ENCODE results near the gene IQGAP2.

The IQGAP2 gene

GRCh38 chr5:76497986-76498717, 95.1 kb downstream of the IQGAP2 start:
- Histone ChIP-seq H3K14ac (ENCODE audit: low read length) (no peak overlapping the region), H2BK5ac (ENCODE audit: low read length) (no peak overlapping the region), H2BK120ac (ENCODE audit: low read depth, low read length) (no peak overlapping the region), H2BK12ac (ENCODE audit: low read length) (no peak overlapping the region), H3K4me3 (ENCODE audit: low read length in 2 of 2) (no peak overlapping the region), H2AK5ac (ENCODE audit: low read depth, low read length) (no peak overlapping the region), H3K4ac (ENCODE audit: low read length) (no peak overlapping the region), H3K9ac (ENCODE audit: low read depth, low read length, poor library complexity) (no peak overlapping the region), H3K36me3 (replicated peaks in 1 of 2; ENCODE audit: control insufficient read depth in 2 of 2, insufficient read depth in 2 of 2, low read length in 2 of 2) (no peaks in the 10 kb centered on the region), H3K27me3 (ENCODE audit: control insufficient read depth in 3 of 3, insufficient read depth in 3 of 3, low read depth in 1 of 3, low read length in 3 of 3) (no peaks in the 10 kb centered on the region), H3K18ac (ENCODE audit: low read length) (no peak overlapping the region), H3K27ac (replicated peaks; ENCODE audit: low read length) (no peak overlapping the region), H3K23ac (ENCODE audit: low read depth, low read length, poor library complexity) (no peak overlapping the region), H4K8ac (ENCODE audit: low read depth, low read length) (no peak overlapping the region), H3K79me1 (ENCODE audit: low read depth, low read length) (no peaks in the 10 kb centered on the region), H2AFZ (ENCODE audit: low read length) (no peak overlapping the region), H3K4me2 (ENCODE audit: insufficient read depth, low read length, poor library complexity, severe bottlenecking) (no peak overlapping the region), H2BK15ac (ENCODE audit: low read length) (no peak overlapping the region), H3K9me3 (replicated peaks in 1 of 2; ENCODE audit: control insufficient read depth in 2 of 2, insufficient read depth in 1 of 2, low read depth in 1 of 2, low read length in 2 of 2) (no peaks in the 10 kb centered on the region), H4K91ac (ENCODE audit: low read depth, low read length, poor library complexity) (no peak overlapping the region), H3K4me1 (ENCODE audit: control insufficient read depth in 2 of 2, insufficient read depth in 1 of 2, low read depth in 1 of 2, low read length in 2 of 2) (peaks cover 5 to 6% of the 10 kb centered on the region in 2 donors)
- no CpG with 5 or more reads among the region's 4 CpGs for WGBS, 2 donors (ENCODE audit: extremely low coverage in 2 of 2, insufficient read length in 2 of 2, insufficient replicate concordance in 1 of 2)
- no peak for DNase-seq (ENCODE audit: low spot score)

DNA sequence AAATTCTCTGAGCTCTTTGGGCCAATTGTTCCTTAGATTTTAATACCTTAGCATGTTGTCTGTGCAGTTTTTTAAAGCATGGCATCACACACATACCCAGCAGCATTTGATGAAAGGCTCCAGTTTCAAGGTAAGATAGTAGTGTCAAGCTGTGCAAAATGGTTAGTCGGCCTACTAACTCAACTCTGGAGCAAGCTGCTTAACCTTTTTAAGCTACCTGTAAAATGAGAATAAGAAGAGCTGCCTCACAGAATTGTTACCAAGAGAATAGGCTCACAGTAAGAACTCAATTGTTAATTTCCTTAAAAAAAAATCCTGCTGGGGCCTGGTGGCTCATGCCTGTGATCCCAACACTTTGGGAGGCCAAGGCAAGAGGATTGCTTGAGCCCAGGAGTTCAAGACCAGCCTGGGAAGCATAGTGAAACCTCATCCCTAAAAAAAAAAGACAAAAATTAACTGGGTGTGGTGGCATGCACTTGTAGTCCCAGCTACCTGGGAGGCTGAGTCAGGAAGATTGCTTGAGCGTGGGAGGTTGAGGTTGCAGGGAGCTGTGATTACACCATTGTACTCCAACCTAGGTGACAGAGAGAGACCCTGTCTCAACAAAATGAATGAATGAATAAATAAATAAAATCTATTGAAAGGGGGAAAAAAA, 96.5 kb downstream of the IQGAP2 start:
- Histone ChIP-seq H2AK5ac (ENCODE audit: low read depth, low read length) (no peak overlapping the region), H3K23ac (ENCODE audit: low read depth, low read length, poor library complexity) (no peak overlapping the region), H3K79me1 (ENCODE audit: low read depth, low read length) (no peaks in the 10 kb centered on the region), H3K27me3 (ENCODE audit: control insufficient read depth in 3 of 3, insufficient read depth in 3 of 3, low read depth in 1 of 3, low read length in 3 of 3) (no peaks in the 10 kb centered on the region), H3K9ac (ENCODE audit: low read depth, low read length, poor library complexity) (no peak overlapping the region), H3K4me1 (ENCODE audit: control insufficient read depth in 2 of 2, insufficient read depth in 1 of 2, low read depth in 1 of 2, low read length in 2 of 2) (peaks cover 4 to 6% of the 10 kb centered on the region in 2 donors), H2BK15ac (ENCODE audit: low read length) (no peak overlapping the region), H2BK12ac (ENCODE audit: low read length) (no peak overlapping the region), H4K91ac (ENCODE audit: low read depth, low read length, poor library complexity) (no peak overlapping the region), H3K4me2 (ENCODE audit: insufficient read depth, low read length, poor library complexity, severe bottlenecking) (no peak overlapping the region), H2BK120ac (ENCODE audit: low read depth, low read length) (no peak overlapping the region), H3K36me3 (replicated peaks in 1 of 2; ENCODE audit: control insufficient read depth in 2 of 2, insufficient read depth in 2 of 2, low read length in 2 of 2) (no peaks in the 10 kb centered on the region), H4K8ac (ENCODE audit: low read depth, low read length) (no peak overlapping the region), H3K18ac (ENCODE audit: low read length) (no peak overlapping the region), H3K27ac (replicated peaks; ENCODE audit: low read length) (no peak overlapping the region), H2AFZ (ENCODE audit: low read length) (no peak overlapping the region), H2BK5ac (ENCODE audit: low read length) (no peak overlapping the region), H3K4ac (ENCODE audit: low read length) (no peak overlapping the region), H3K9me3 (replicated peaks in 1 of 2; ENCODE audit: control insufficient read depth in 2 of 2, insufficient read depth in 1 of 2, low read depth in 1 of 2, low read length in 2 of 2) (no peaks in the 10 kb centered on the region), H3K14ac (ENCODE audit: low read length) (no peak overlapping the region), H3K4me3 (ENCODE audit: low read length in 2 of 2) (no peak overlapping the region)
- no peak for DNase-seq (ENCODE audit: low spot score)
- no CpG with 5 or more reads among the region's 2 CpGs for WGBS, 2 donors (ENCODE audit: extremely low coverage in 2 of 2, insufficient read length in 2 of 2, insufficient replicate concordance in 1 of 2)

GRCh38 chr5:76500633-76501393, 97.7 kb downstream of the IQGAP2 start:
- no peak overlapping the region for H2AK5ac ChIP-seq (ENCODE audit: low read depth, low read length)
- no peak overlapping the region for H3K27ac ChIP-seq (replicated peaks; ENCODE audit: low read length)
- H2AFZ ChIP-seq (ENCODE audit: low read length), result no peak overlapping the region
- H3K79me1 ChIP-seq (ENCODE audit: low read depth, low read length), result no peaks in the 10 kb centered on the region
- H3K36me3 ChIP-seq (replicated peaks in 1 of 2; ENCODE audit: control insufficient read depth in 2 of 2, insufficient read depth in 2 of 2, low read length in 2 of 2), result no peaks in the 10 kb centered on the region
- no peak overlapping the region for H3K4ac ChIP-seq (ENCODE audit: low read length)
- WGBS, 2 donors (ENCODE audit: extremely low coverage in 2 of 2, insufficient read length in 2 of 2, insufficient replicate concordance in 1 of 2), result no CpG with 5 or more reads among the region's 5 CpGs
- no peak overlapping the region for H4K91ac ChIP-seq (ENCODE audit: low read depth, low read length, poor library complexity)
- H3K14ac ChIP-seq (ENCODE audit: low read length), result no peak overlapping the region
- no peak overlapping the region for H2BK12ac ChIP-seq (ENCODE audit: low read length)
- H4K8ac ChIP-seq (ENCODE audit: low read depth, low read length), result no peak overlapping the region
- no peaks in the 10 kb centered on the region for H3K27me3 ChIP-seq (ENCODE audit: control insufficient read depth in 3 of 3, insufficient read depth in 3 of 3, low read depth in 1 of 3, low read length in 3 of 3)
- H3K4me3 ChIP-seq (ENCODE audit: low read length in 2 of 2), result no peak overlapping the region
- peaks cover 3 to 10% of the 10 kb centered on the region in 2 donors for H3K4me1 ChIP-seq (ENCODE audit: control insufficient read depth in 2 of 2, insufficient read depth in 1 of 2, low read depth in 1 of 2, low read length in 2 of 2)
- no peak overlapping the region for H3K23ac ChIP-seq (ENCODE audit: low read depth, low read length, poor library complexity)
- H3K9me3 ChIP-seq (replicated peaks in 1 of 2; ENCODE audit: control insufficient read depth in 2 of 2, insufficient read depth in 1 of 2, low read depth in 1 of 2, low read length in 2 of 2), result no peaks in the 10 kb centered on the region
- H3K4me2 ChIP-seq (ENCODE audit: insufficient read depth, low read length, poor library complexity, severe bottlenecking), result no peak overlapping the region
- H2BK120ac ChIP-seq (ENCODE audit: low read depth, low read length), result no peak overlapping the region
- H3K9ac ChIP-seq (ENCODE audit: low read depth, low read length, poor library complexity), result no peak overlapping the region
- H3K18ac ChIP-seq (ENCODE audit: low read length), result no peak overlapping the region
- no peak for DNase-seq (ENCODE audit: low spot score)
- H2BK15ac ChIP-seq (ENCODE audit: low read length), result no peak overlapping the region
- no peak overlapping the region for H2BK5ac ChIP-seq (ENCODE audit: low read length)

DNA sequence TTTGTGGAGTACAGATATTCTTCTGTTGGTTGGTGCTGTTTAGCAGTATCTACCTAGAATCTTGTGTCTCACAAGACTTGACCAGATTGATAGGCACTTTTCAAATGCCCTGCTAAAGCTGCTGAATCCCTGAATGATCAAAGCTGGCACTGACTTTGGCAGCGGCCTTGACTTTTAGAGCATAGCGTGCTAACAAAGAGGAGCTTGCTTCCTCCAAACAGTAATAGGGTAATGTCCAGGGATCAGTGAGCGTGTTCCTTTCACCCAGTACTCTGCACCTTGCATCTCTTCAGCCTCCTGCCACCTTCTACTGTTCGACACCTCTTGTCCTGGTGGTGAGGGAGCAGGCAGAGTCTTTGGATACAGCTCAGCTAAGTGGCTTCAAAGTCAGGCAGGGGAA, 100.8 kb downstream of the IQGAP2 start:
- no peak for DNase-seq (ENCODE audit: low spot score)
- no peak overlapping the region for H3K18ac ChIP-seq (ENCODE audit: low read length)
- H3K27me3 ChIP-seq (ENCODE audit: control insufficient read depth in 3 of 3, insufficient read depth in 3 of 3, low read depth in 1 of 3, low read length in 3 of 3), result no peaks in the 10 kb centered on the region
- no CpG with 5 or more reads among the region's 4 CpGs for WGBS, 2 donors (ENCODE audit: extremely low coverage in 2 of 2, insufficient read length in 2 of 2, insufficient replicate concordance in 1 of 2)
- H3K9ac ChIP-seq (ENCODE audit: low read depth, low read length, poor library complexity), result no peak overlapping the region
- H4K91ac ChIP-seq (ENCODE audit: low read depth, low read length, poor library complexity), result no peak overlapping the region
- no peak overlapping the region for H2BK12ac ChIP-seq (ENCODE audit: low read length)
- no peak overlapping the region for H4K8ac ChIP-seq (ENCODE audit: low read depth, low read length)
- no peak overlapping the region for H2AFZ ChIP-seq (ENCODE audit: low read length)
- H3K14ac ChIP-seq (ENCODE audit: low read length), result no peak overlapping the region
- H3K36me3 ChIP-seq (replicated peaks in 1 of 2; ENCODE audit: control insufficient read depth in 2 of 2, insufficient read depth in 2 of 2, low read length in 2 of 2), result no peaks in the 10 kb centered on the region
- no peak overlapping the region for H2BK15ac ChIP-seq (ENCODE audit: low read length)
- no peak overlapping the region for H3K4ac ChIP-seq (ENCODE audit: low read length)
- no peak overlapping the region for H3K27ac ChIP-seq (replicated peaks; ENCODE audit: low read length)
- H2BK5ac ChIP-seq (ENCODE audit: low read length), result no peak overlapping the region
- H2AK5ac ChIP-seq (ENCODE audit: low read depth, low read length), result no peak overlapping the region
- H3K4me2 ChIP-seq (ENCODE audit: insufficient read depth, low read length, poor library complexity, severe bottlenecking), result no peak overlapping the region
- H3K4me1 ChIP-seq (ENCODE audit: control insufficient read depth in 2 of 2, insufficient read depth in 1 of 2, low read depth in 1 of 2, low read length in 2 of 2), result peaks cover 3 to 10% of the 10 kb centered on the region in 2 donors
- no peak overlapping the region for H3K23ac ChIP-seq (ENCODE audit: low read depth, low read length, poor library complexity)
- H3K79me1 ChIP-seq (ENCODE audit: low read depth, low read length), result no peaks in the 10 kb centered on the region
- H3K9me3 ChIP-seq (replicated peaks in 1 of 2; ENCODE audit: control insufficient read depth in 2 of 2, insufficient read depth in 1 of 2, low read depth in 1 of 2, low read length in 2 of 2), result no peaks in the 10 kb centered on the region
- H2BK120ac ChIP-seq (ENCODE audit: low read depth, low read length), result no peak overlapping the region
- H3K4me3 ChIP-seq (ENCODE audit: low read length in 2 of 2), result no peak overlapping the region

Data from neuronal stem cell (in vitro differentiated cells).